ENCODE data around the gene UNC5A. TPM values are rescaled to one million over a fixed set of nuclear protein-coding genes. Genes with fewer than 3 reads are reported as not detected.

The UNC5A gene
- total RNA-seq, 2 donors from 2014 or later = not detected

- no peaks in the 10 kb centered on the region for H3K4me1 ChIP-seq
- H3K9me3 ChIP-seq = no peaks in the 10 kb centered on the region
- DNase-seq (ENCODE audit: low spot score) = no peak
- H3K36me3 ChIP-seq = no peaks in the 10 kb centered on the region
- no peak overlapping the region for H3K4me3 ChIP-seq
- no peak for TF ChIP-seq CTCF (IDR thresholded peaks at IDR 0.05)
- H3K27me3 ChIP-seq = no peaks in the 10 kb centered on the region
- H3K27ac ChIP-seq = no peak overlapping the region
Observed at GRCh38 chr5:176844281-176844680, 33.9 kb downstream of the UNC5A start.

GRCh38 chr5:176844706-176845391 lies 34.5 kb downstream of the UNC5A start:
- H3K4me3 ChIP-seq = no peak overlapping the region
- no peak for TF ChIP-seq CTCF (IDR thresholded peaks at IDR 0.05)
- no peaks in the 10 kb centered on the region for H3K4me1 ChIP-seq
- H3K36me3 ChIP-seq = no peaks in the 10 kb centered on the region
- H3K27me3 ChIP-seq = no peaks in the 10 kb centered on the region
- DNase-seq (ENCODE audit: low spot score) = no peak
- H3K27ac ChIP-seq = no peak overlapping the region
- H3K9me3 ChIP-seq = no peaks in the 10 kb centered on the region

GRCh38 chr5:176845392-176845713 lies 35.0 kb downstream of the UNC5A start:
- Histone ChIP-seq H3K9me3 (no peaks in the 10 kb centered on the region), H3K4me1 (no peaks in the 10 kb centered on the region)
- DNase-seq (ENCODE audit: low spot score) = no peak

GRCh38 chr5:176846335-176847140 lies 36.2 kb downstream of the UNC5A start:
- no peaks in the 10 kb centered on the region for H3K27me3 ChIP-seq
- H3K9me3 ChIP-seq = no peaks in the 10 kb centered on the region
- TF ChIP-seq CTCF (IDR thresholded peaks at IDR 0.05) = no peak
- no peak overlapping the region for H3K4me3 ChIP-seq
- DNase-seq (ENCODE audit: low spot score) = no peak
- no peak overlapping the region for H3K27ac ChIP-seq
- no peaks in the 10 kb centered on the region for H3K36me3 ChIP-seq
- H3K4me1 ChIP-seq = no peaks in the 10 kb centered on the region

More at GRCh38 chr5:176845392-176845713, 35.0 kb downstream of the UNC5A start:
- no peak for TF ChIP-seq CTCF (IDR thresholded peaks at IDR 0.05)
- Histone ChIP-seq H3K4me3 (no peak overlapping the region), H3K27ac (no peak overlapping the region), H3K36me3 (no peaks in the 10 kb centered on the region), H3K27me3 (no peaks in the 10 kb centered on the region)

GRCh38 chr5:176847148-176847547 lies 36.8 kb downstream of the UNC5A start:
- Histone ChIP-seq H3K27me3 (no peaks in the 10 kb centered on the region), H3K27ac (no peak overlapping the region), H3K9me3 (no peaks in the 10 kb centered on the region), H3K36me3 (no peaks in the 10 kb centered on the region), H3K4me1 (no peaks in the 10 kb centered on the region), H3K4me3 (no peak overlapping the region)
- DNase-seq (ENCODE audit: low spot score) = no peak
- no peak for TF ChIP-seq CTCF (IDR thresholded peaks at IDR 0.05)
